GM21576 (cell line): ENCODE results near the gene UBE4B.
"Not testable (repeated sequence)": the region's sequence is repeated elsewhere in the genome, so short reads cannot be mapped to it uniquely, and the experiment has no call there.

Experiments
- ATAC-seq: cut with Tn5 transposase; IDR thresholded peaks from one replicate; pipeline ENCODE4 v1.9.1; 2021; ENCODE audit warnings: mild to moderate bottlenecking, moderate library complexity; ENCODE audit not compliant: unreplicated experiment

UBE4B gene

DNA sequence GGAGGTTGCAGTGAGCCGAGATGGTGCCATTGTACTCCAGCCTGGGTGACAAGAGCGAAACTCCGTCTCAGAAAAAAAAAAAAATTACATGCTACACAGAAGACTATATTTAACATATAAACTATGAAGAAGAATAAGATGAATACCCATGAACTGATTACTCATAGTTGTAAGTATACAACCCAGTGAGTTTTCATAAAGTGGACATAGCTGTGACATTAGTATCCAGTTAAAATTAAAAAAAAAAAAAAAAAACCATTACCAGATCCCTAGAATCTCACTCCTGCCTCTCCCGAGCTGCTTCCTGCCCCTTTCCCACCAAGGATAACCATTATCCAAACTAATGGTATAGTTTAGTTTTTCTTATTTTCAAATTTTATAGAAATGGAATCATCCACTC lies 37.4 kb downstream of the UBE4B start:
- ATAC-seq, result no peak

DNA sequence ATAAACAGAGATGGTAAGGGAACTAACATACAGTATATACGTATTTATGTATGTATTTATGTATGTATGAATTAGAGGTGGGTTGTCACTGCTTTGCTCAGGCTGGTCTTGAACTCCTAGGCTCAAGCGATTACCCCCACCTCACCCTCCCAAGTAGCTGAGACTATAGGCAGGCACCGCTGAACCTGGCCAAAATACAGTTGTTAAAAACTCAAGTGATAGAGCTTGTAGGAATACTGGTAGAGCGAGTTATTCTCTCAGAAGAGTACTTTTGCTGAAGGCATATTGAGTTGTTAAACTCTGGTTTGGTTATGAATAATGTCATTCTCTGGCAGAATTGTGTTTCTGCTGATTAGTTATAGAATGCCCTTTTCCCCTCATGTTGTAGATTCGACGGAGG lies 38.9 kb downstream of the UBE4B start:
- ATAC-seq, result no peak

DNA sequence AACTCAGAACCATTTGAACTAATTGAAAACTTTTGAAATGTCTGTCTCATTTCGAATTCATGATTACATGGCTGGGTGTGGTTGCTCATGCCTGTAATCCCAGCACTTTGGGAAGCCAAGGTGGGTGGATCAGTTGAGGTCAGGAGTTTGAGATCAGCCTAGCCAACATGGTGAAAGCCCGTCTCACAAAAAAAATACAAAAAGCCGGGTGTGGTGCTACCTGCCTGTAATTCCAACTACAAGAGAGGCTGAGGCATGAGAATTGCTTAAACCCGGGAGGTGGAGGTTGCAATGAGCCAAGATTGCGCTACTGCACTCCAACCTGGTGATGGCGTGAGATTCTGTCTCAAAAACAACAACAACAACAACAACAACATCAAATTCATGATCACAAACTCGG lies 40.6 kb downstream of the UBE4B start:
- ATAC-seq, result not testable (repeated sequence)

DNA sequence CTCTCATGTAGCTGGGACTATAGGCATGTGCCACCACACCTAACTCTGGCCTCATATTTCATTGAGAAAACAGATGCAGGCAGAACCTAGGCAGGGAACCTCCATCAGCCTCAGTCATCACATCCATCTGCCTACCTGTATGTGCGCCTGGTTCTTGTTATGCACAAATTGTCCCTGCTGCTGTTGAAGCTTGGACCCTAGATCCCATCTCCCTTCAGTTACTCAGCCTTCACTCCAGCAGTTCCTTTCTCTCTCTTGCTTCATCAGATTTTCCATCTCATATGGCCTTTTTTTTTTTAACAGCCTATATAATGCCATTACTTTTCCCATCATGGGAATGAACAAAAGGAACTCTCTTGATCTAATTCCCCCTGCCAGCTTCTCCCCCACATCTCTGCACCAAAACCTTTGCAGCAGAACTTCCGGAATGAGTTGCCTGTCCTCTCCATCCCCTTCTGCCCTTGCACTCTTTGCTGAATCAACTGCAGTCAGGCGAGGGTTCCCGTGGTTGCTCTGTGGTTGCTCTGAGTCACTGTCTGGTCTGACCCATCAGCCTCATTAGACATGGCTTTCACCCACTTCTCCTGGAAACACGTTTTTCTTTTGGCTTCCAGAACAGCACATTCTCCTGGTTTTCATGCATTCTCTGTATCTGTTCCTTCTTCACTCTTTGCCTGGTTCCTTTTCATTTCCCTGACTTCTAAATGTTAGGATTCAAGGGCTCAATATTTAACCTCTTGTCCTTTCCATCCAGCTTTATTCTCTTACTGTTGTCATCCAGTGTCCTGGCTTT lies 41.5 kb downstream of the UBE4B start:
- ATAC-seq, result no peak

- no peak for ATAC-seq
Observed at GRCh38 chr1:10074852-10075730, 42.3 kb downstream of the UBE4B start.

- ATAC-seq, result no peak
Observed at GRCh38 chr1:10075732-10076131, 43.0 kb downstream of the UBE4B start.

- no peak for ATAC-seq
Observed at GRCh38 chr1:10078494-10078893, 45.7 kb downstream of the UBE4B start.

GRCh38 chr1:10080523-10080922 lies 47.8 kb downstream of the UBE4B start:
- ATAC-seq, result no peak

DNA sequence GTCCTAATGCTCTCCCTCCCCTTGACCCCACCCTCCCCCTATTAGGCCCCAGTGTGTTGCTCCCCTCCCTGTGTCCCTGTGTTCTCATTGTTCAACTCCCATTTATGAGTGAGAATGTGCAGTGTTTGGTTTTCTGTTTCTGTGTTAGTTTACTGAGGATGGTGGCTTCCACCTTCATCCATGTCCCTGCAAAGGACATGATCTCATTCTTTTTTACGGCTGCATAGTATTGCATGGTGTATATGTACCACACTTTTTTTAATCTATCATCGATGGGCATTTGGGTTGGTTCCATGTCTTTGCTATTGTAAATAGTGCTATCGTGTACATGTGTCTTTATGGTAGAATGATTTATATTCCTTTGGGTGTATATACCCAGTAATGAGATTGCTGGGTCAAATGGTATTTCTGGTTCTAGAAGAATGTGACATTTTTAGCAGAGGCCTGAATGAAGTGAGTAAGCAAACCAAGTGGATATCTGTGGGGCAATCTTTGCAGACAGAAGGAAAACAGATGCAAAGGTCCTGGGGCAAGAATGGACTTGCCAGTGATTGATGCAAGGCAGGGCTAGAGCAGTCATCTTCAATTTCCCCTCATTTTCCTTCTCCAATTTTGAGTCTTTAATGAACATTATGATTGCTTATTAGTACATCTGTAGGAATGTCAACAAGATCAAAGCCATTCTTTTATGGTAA lies 50.2 kb downstream of the UBE4B start:
- ATAC-seq, result no peak

DNA sequence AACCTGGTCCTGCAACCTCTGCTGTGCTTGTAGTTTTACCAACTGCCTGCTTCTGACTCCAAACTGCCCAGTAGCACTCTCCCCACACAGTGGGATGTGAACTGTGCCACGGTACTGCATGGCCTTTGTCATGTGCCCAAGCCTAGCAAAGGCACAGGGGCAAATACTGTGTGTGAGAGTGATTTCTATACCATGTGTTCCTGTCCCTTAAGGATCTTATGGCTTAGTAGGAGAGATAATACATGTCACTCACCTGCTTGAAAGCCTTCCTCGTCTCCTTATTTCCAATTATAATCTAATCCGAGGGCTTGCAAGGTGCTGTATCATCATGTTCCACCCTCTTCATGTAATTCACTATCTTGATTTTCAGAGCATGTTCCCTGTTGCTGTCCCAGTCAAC lies 51.3 kb downstream of the UBE4B start:
- no peak for ATAC-seq

DNA sequence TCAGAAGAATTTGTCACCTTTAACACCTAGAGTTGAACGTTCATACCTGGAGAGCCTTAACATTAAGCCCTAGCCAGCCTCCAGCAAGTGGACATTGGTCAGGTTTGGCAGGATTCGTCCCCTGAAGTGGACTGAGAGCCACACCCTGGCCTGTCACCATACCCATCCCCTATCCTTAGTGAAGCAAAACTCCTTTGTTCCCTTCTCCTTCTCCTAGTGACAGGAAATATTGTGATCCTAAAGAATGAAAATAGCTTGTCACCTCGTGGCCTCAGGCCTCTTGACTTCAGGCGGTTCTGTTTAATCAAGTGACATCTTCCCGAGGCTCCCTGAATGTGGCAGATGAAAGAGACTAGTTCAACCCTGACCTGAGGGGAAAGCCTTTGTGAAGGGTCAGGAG lies 52.3 kb downstream of the UBE4B start:
- no peak for ATAC-seq

DNA sequence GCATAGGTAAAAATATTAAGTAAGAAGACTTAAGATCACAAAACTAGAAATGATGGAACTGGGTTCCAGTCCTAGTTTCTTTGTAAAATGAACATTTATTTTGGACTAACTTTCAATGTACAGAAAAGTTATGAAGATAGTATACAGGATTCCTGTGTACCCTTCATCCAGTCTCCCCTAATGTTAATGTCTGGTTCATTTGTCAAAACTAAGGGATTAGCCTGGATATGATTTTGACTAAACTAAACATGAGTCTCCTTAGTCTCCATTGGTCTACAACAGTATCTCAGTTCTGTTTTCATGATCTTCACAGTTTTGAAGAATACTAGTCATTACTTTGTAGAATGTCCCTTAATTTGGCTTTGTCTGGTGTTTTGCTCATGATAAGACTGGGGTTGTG lies 54.5 kb downstream of the UBE4B start:
- no peak for ATAC-seq

DNA sequence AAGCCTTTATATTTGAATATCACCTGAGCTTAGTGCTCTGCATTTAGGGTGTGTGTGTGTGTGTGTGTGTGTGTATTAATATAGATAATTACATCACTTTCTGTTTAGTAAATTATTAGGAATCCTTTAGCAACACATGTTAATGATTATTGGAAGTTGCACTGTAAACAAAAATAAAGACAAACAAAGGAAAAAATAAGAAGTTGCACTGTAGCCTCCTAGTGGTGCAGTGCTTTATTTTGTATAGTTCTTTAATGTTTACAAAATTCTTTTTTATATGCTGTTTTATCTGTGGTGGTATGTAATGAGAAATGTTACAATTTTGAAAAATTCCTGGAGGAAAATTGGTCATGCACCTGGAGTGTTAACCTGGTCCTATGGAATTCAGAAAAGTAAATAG lies 69.2 kb downstream of the UBE4B start:
- no peak for ATAC-seq

GRCh38 chr1:10103193-10103592 lies 70.4 kb downstream of the UBE4B start:
- no peak for ATAC-seq

GRCh38 chr1:10104834-10105233 lies 72.1 kb downstream of the UBE4B start:
- no peak for ATAC-seq

- no peak for ATAC-seq
Observed at GRCh38 chr1:10105484-10105883, 72.7 kb downstream of the UBE4B start.

DNA sequence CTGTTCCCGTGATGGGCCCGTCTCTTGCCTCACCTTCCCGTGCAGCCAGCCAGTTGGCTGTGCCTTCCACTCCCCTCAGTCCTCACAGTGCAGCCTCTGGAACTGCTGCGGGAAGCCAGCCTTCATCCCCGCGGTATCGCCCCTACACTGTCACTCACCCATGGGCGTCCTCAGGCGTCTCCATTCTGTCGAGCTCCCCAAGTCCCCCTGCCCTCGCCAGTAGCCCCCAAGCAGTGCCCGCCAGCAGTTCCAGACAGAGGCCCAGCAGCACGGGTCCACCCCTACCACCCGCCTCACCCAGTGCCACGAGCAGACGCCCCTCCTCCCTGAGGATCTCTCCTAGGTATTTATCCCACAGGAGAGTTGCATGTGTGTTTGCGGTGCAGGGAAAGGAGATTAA lies 73.5 kb downstream of the UBE4B start:
- ATAC-seq, result no peak

DNA sequence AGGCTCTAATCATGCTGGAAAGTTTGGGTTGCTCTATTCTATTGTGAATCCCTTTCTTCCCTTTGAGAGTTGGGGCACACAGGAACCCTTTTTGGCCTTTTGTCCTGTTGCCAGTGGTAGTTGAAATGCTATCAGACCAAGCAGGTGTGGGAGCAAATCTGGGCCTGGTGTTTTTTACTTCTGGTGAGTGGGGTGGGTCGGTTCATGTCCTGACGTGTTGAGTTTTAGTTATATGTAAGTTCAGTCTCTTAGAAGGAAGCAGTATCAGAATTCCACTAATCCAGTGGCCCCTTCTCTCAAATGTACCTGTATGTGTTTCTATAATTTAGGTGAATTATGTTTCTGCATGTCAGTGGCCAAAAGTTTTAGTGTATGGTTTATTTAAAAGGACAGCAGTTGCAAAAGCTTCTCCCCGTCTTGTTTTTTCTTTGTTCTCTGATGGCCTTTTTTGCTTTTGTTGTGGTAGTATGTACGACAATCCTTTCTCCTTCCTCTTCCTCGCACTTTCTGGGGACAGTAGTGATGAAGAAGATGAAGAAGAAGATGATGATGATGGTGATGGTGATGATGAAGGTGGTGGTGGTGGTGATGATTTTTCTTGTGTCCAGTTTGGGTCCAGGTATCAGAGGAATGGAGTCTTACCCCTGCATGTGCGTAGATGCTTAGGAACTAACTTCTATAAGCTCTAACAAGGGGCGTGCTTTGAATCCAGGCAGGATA lies 74.2 kb downstream of the UBE4B start:
- no peak for ATAC-seq

- ATAC-seq, result not testable (repeated sequence)
Observed at GRCh38 chr1:10107476-10107847, 74.7 kb downstream of the UBE4B start.

DNA sequence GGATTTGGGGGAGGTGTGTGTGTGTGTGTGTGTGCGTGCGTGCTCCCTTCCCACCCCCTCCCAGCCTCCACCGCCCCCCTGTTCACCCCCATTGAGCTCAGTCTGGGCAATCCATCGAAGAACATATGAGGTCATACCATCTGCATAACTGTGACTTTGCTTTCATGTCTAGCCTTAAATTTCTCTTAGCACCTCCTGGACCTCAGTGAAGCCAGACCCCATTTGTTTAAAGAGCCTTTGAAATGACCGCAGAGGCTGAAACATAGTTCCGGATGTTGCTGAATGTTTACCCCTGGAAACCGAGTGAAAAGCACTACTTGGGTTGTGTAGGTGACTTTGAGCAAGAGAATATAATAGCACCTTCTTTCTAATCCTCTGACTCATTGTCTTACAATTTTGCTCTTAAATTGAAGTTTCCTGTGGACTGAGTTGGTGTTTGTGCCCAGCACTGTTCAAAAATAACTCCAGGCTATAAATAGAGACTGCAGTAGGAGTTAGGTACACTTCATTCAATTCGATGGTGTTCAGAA lies 75.4 kb downstream of the UBE4B start:
- no peak for ATAC-seq
